GM12892 (cell line): ENCODE results near the gene NTRK3.

Source experiments
- DNase-seq: peaks from one replicate; pipeline ENCODE4 v3.0.0; 2011; ENCODE audit not compliant: insufficient read length
- FAIRE-seq: peaks from 2 replicates; lab custom pipeline; 2011; peaks lifted over from hg19 to GRCh38; lab: Jason Lieb, UNC
- POLR2A ChIP-seq: IDR thresholded peaks from 2 replicates; pipeline ENCODE4 v1.6.1; 2011; ENCODE audit warnings: low read depth, low read length, control low read depth
- POLR2AphosphoS5 ChIP-seq: IDR thresholded peaks from 2 replicates; pipeline ENCODE4 v1.6.1; 2011; ENCODE audit warnings: low read depth, low read length, control low read depth
- TAF1 ChIP-seq: IDR thresholded peaks from 2 replicates; pipeline ENCODE4 v1.6.1; 2011; ENCODE audit warnings: low read depth, mild to moderate bottlenecking, control low read depth, low read length, borderline replicate concordance

The NTRK3 gene

DNA sequence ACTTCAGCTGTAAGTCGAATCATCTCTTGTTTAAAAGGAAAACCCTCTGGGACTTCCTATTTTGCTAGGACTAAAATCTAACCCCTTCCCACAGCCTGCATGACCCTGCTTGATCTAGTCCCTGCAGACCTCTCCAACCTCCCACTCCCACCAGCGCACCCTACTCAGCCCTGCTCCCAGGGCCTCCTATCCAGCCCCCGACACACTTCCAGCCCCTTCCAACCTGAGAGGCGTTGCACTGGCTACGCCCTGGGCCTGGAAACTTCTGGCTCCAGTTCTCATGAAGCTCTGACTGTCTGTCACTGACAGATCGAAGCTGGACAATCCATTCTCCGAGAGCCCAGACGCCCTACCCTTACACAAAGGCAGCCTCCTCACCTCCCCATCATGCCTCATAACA, 21.8 kb downstream of the NTRK3 start:
- no peak for DNase-seq
- no peak for FAIRE-seq

DNA sequence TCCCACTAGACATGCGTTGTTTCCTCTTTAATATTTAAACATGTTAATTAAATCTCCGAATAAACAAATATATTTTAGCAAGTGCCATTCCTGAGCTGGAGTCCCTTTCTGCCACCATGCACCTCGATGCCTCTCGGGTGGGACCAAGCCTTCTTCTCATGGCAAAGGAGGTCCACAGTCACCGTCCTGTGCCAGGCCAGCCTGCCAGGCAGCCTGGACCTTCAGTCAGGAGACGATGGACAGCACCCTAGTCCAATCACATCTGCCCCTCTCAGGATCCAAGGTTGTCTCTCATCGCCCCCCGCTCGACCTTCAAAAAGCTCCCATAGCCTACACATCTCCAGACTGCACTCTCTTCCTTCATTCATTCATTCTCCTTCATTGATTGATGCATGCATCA, 22.6 kb downstream of the NTRK3 start:
- no peak for TF ChIP-seq TAF1
- no peak for TF ChIP-seq POLR2A
- no peak for TF ChIP-seq POLR2AphosphoS5
- FAIRE-seq (no peak), DNase-seq (no peak)

More for the DNA sequence above, 21.8 kb downstream of the NTRK3 start:
- TF ChIP-seq POLR2AphosphoS5 (no peak), POLR2A (no peak), TAF1 (no peak)

DNA sequence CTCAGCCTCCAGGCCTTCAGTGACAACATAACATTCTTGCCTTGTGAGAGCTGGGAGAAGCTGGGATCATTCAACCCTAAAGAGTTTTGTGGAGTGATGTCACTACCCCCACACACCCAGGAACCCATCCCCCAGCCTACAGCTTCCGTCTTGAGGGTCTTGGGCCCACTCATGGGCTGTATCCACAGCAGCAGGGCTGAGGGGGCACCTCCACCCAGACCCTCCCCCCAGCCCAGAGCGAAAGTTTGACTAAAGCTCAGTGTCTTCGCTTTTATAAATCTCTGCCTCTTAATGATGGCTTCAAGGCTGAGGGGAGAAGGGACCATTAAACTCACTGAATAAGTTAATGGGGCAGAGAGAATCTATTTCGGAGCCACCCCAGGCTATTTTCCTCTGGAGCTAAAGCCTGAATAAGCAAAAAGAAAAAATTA, 23.8 kb downstream of the NTRK3 start:
- no peak for TF ChIP-seq POLR2A
- TF ChIP-seq TAF1 = no peak
- TF ChIP-seq POLR2AphosphoS5 = no peak
- FAIRE-seq (no peak), DNase-seq (no peak)

DNA sequence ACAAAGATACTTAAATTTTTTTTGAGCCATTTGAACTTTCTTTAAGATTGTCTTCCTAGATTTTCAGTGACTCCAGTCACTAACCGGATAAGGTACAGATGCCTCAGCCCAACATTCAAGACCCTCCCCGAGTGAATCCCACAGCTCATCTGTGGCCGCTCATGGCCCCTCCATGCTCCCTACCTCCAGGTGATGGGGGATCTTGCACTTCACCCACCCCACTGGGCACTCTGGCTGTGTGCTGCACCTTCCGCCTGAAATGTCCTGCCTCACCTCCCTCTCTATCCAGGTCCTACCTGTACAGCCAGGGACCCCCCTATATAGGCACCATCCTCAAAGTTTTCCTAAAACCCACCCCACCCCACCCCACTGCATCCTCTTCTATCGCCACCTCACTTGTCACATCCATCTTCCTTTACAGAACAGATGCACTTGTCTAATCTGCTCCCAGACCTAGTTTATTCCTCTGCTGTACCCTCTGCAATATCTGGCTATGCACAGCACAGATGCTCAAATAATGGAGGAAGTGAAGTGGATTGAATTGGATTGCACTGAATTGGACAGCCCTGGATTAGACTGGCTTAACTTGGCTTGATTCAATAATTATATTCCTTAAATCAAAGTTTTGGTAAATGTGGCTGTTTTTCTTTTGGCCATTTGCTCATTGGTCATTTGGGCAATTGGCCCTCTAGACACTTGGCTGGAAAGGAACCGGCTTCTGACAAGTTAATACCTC, 24.5 kb downstream of the NTRK3 start:
- DNase-seq = no peak
- FAIRE-seq = no peak
- TF ChIP-seq TAF1 (no peak), POLR2AphosphoS5 (no peak), POLR2A (no peak)

DNA sequence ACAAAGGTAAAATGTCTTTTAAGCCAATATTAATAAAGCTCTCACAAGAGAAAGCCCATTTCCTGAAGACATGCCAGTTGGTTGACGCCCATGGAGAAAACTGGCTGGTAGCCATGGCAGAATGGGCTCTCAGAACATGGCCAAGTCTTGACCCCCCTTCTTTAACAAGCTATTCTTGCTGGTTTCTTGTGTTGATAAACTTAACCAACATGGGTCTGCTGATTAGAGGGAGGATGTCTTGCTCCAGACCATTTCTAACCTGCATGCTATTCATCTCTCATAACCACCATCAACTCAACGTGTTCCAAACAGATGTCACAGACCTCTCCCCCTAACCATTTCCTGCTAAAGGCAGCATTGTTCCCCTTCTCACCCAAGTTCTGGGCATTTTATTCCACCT, 25.7 kb downstream of the NTRK3 start:
- TF ChIP-seq POLR2AphosphoS5 (no peak), TAF1 (no peak), POLR2A (no peak)
- FAIRE-seq = no peak
- no peak for DNase-seq

DNA sequence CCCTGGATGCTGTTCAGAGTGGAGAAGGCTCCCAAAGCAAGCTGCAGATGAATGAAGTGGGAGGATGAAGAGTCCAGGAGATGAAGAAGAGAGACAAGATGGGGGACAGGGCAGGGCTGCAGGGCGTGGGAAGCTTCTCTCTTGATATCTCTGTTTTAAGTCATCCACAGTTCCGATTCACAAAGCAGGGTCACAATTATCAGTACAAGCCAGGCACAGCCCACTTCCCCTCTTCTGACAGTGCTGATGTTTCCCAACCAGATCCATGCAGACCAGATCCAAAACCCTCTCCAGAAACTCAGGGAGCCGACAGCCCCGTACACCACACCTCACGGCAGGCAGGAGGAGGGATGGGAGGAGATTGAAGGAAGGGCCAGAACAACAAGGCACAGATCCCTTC, 31.1 kb downstream of the NTRK3 start:
- TF ChIP-seq POLR2AphosphoS5 (no peak), POLR2A (no peak), TAF1 (no peak)
- DNase-seq (no peak), FAIRE-seq (no peak)

DNA sequence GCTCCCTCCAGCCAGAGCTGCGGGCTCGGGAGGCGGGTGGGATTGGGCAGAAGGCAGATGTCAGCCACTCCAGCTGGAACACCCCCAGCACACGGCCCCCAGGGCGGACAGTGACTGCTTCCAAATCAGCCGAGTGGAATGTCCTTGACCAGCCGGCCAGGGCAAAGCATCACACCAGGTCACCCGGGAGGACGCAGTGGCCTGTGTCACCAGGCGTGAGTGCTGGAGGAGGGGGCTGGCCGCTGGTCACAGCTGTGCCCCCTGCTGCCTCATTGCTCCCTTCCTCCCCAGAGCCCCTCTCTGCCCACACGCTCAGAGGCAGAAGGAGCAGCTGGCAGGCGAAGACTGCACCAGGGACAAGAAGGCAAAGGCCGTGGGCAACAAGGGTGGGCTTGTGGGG, 33.5 kb downstream of the NTRK3 start:
- FAIRE-seq = no peak
- TF ChIP-seq POLR2A (no peak), TAF1 (no peak), POLR2AphosphoS5 (no peak)

DNA sequence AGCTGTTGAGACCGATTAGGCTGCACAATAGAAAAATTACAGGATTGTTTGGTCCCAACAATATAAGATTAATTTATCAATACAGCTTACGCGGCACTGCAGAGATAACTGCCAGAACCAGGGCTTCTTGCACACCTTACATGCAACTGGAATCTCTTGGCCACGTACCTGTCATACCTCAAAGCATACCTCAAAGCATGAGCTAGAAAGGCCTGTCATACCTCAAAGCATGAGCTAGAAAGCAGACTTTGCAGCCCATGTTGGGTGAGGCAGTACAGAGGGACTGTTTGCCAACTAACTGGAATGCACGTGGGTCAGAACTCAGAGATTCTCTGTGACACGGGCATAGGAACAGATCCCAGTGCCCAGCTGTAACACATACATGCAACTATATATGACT, 34.7 kb downstream of the NTRK3 start:
- TF ChIP-seq POLR2A = no peak
- no peak for TF ChIP-seq TAF1
- no peak for TF ChIP-seq POLR2AphosphoS5
- DNase-seq = no peak
- FAIRE-seq = no peak

More for the DNA sequence above, 33.5 kb downstream of the NTRK3 start:
- no peak for DNase-seq

DNA sequence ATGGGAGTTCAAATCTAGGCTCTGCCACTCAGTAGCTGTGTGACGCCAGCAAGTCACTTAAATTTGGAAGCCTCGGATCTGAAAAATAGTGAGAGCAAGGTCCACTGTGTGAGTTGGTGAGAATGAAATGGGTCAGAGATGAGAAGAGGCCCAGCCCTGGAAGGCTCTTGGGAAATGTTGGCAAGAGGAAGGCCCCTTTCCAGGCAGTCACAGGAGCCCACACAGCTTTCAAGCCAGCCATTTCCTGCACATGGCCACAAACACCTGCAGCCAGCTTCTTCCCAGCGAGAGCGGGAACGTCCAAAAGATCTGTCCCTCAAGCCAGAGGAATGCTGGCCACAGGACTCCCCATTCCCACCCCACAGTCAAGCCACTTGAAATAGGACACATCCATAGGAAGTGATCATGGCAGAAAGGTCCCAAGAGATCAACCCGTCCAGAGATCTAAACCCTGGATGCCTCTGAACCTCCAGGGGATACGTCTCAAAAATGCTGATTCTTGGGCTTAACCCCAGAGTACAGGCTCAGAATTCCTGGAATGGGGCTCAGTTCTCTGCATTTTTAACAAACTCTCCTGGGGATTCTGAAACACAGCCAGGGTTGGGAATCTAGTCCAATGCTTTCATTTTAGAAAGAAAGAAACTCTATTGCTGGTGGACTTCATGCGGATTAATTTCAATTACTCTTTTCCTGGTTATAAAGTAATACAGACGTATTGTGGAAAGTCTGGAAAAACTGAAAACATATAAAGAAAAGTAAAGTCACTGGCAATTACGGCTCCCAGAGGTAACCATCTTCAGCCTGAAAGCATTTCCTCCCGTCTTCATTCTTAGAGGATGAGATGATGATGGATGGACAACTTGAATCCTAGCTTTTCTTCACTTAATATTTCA, 35.9 kb downstream of the NTRK3 start:
- no peak for TF ChIP-seq TAF1
- TF ChIP-seq POLR2A = no peak
- no peak for TF ChIP-seq POLR2AphosphoS5
- FAIRE-seq (no peak), DNase-seq (no peak)

DNA sequence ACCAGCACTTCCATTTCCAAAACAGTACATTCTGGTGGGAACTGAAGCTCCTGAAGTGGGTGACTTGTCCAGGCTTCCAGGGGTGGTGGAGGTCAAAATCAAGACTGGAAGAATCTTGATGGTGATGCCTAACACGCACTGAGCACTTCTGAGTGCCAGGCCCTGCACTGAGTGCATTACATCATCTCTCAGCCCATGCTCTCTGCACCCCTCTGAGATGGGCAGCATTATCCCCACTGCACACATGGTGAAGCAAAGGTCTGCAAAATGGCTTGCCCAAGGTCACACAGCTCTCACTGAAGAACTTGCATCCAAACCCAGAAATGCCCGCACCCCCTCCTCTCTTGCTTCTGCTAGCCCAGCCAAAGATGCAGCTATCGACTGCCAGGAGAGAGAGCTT, 36.9 kb downstream of the NTRK3 start:
- FAIRE-seq (no peak), DNase-seq (no peak)
- TF ChIP-seq TAF1 (no peak), POLR2A (no peak), POLR2AphosphoS5 (no peak)

DNA sequence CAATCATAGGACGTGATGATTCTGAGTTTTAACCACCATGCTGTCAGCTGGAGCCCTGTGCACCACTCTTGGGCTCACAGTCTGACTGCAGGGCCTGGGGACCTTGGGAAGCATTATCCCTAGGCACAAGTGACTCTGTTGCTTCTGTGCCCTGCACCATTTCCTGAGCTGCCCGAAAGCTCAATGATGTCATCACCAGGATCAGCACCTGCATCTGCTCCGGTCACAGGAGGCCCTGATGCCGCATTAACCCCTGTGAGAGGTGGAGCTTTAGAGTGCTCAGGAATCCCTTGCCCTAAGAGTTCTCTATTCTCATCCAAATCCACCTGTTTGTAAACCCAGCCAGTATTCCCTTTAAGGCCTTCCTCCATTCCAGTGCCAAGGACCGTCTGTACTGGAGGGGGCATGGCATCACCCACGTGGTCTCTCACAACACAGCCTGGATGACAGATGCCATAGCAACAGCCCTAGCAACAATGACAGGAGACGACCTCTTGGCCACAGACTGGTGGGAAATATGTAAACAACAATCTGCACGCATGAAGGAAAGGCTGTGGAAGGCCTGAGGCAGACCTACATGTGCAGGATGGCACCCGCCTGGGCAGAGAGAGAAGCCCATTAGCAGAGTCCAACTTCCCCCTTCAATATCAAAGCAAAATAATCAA, 37.9 kb downstream of the NTRK3 start:
- TF ChIP-seq POLR2A = no peak
- no peak for TF ChIP-seq POLR2AphosphoS5
- no peak for TF ChIP-seq TAF1
- no peak for FAIRE-seq
- no peak for DNase-seq
